A673 (cell line): ENCODE results near the gene KANSL1. TPM values are rescaled to one million over a fixed set of nuclear protein-coding genes. Genes with fewer than 3 reads are reported as not detected.

Experiments used
- BruUV-seq: library from RNA; stranded (reverse); fragments of 400-500 nt; replicated peaks from 2 replicates; lab custom pipeline; 2021; lab: Mats Ljungman, UMichigan
- CTCF ChIA-PET: fragments of 300-600 bp; sonication (Branson Sonifier 250); formaldehyde crosslinking; loops from one replicate; lab custom pipeline; 2022; ENCODE audit warnings: antibody characterized with exemption; lab: Charles Lee
- POLR2A ChIA-PET: fragments of 300-600 bp; sonication (Branson Sonifier 250); formaldehyde crosslinking; loops from one replicate; lab custom pipeline; 2022; ENCODE audit warnings: antibody characterized with exemption; ENCODE audit not compliant: low non-redundant PET; lab: Charles Lee
- DNase-seq: peaks from one replicate; pipeline ENCODE4 v3.0.0-alpha.2; 2015; ENCODE audit warnings: low spot score
- H3K27ac ChIP-seq: fragments of 200-600 bp; sonication (generic); 2 replicates; pipeline ENCODE4 v1.5.1; 2016; ENCODE audit warnings: mixed run types, low read depth, mild to moderate bottlenecking, mixed read lengths, antibody characterized with exemption, low read length; ENCODE audit not compliant: poor library complexity, severe bottlenecking
- H3K27me3 ChIP-seq: fragments of 200-600 bp; sonication (generic); replicated peaks from 2 replicates; pipeline ENCODE4 v1.6.1; 2017; ENCODE audit warnings: mixed run types, low read depth, mild to moderate bottlenecking, mixed read lengths, antibody characterized with exemption, low read length; ENCODE audit not compliant: insufficient read depth, poor library complexity
- H3K36me3 ChIP-seq: fragments of 200-600 bp; sonication (generic); 2 replicates; pipeline ENCODE4 v1.6.1; 2016; ENCODE audit warnings: mixed run types, mild to moderate bottlenecking, mixed read lengths, antibody characterized with exemption, low read length; ENCODE audit not compliant: insufficient read depth, poor library complexity, severe bottlenecking
- H3K4me1 ChIP-seq: fragments of 200-600 bp; sonication (generic); 2 replicates; pipeline ENCODE4 v1.6.1; 2017; ENCODE audit warnings: mixed run types, mild to moderate bottlenecking, mixed read lengths, antibody characterized with exemption, low read length; ENCODE audit not compliant: insufficient read depth, poor library complexity, severe bottlenecking
- H3K4me3 ChIP-seq: fragments of 200-600 bp; sonication (generic); 2 replicates; pipeline ENCODE4 v1.5.1; 2016; ENCODE audit warnings: low read depth, mixed run types, mild to moderate bottlenecking, mixed read lengths, low read length; ENCODE audit not compliant: poor library complexity, severe bottlenecking
- H3K9me3 ChIP-seq: fragments of 200-600 bp; sonication (generic); 2 replicates; pipeline ENCODE4 v1.6.1; 2016; ENCODE audit warnings: mixed run types, low read depth, mild to moderate bottlenecking, mixed read lengths, antibody characterized with exemption, low read length; ENCODE audit not compliant: poor library complexity, severe bottlenecking
- EZH2 ChIP-seq: fragments of 200-600 bp; sonication (generic); IDR thresholded peaks from 2 replicates; pipeline ENCODE4 v1.6.1; 2017; ENCODE audit warnings: borderline replicate concordance, low read depth, mild to moderate bottlenecking, mixed read lengths, antibody characterized with exemption, low read length; ENCODE audit not compliant: poor library complexity, severe bottlenecking
- intact Hi-C: fragments of 100-400 bp; cut with micrococcal nuclease; formaldehyde crosslinking; loops from one replicate; pipeline ENCODE4 v1.10.0; 2022; ENCODE audit not compliant: unreplicated experiment
- total RNA-seq: library from RNA; stranded (reverse); gene quantifications from 2 replicates; pipeline ENCODE4 v1.2.3, GENCODE V29; 2021
- TF ChIP-seq, protein P1 (sequence below): fragments of 300-800, 200-600 bp; sonication (generic); conservative IDR thresholded peaks from 2 replicates; pipeline ENCODE4 v1.5.1; 2017; ENCODE audit warnings: low read depth, mild to moderate bottlenecking, antibody characterized with exemption, low read length, moderate library complexity, mixed read lengths

Gene KANSL1
- total RNA-seq, 1 experiment from 2014 or later: 64.9 TPM

DNA sequence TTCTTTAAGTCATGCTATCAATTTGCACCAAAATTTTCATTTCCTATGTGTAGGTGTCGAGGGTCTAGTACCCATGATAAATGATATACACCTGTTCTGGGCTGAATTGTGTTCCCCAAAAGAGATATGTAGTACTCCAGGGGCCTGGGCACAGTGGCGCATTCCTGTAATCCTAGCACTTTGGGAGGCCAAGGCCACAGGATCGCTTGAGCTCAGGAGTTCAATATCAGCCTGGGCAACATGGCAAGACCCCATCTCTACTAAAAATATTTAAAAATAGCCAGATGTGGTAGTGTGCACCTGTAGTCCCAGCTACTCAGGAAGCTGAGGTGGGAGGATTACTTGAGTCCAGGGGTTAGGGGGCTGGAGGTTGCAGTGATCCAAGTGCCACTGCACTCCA is 23.5 kb upstream of the KANSL1 start:
- Histone ChIP-seq H3K36me3 (peaks cover 3% of the 10 kb centered on the region), H3K27me3 (no peaks in the 10 kb centered on the region), H3K9me3 (no peaks in the 10 kb centered on the region), H3K4me3 (no peak overlapping the region), H3K4me1 (no peaks in the 10 kb centered on the region), H3K27ac (no peak overlapping the region)
- POLR2A ChIA-PET: interaction anchor here (0.7 kb wide), 1 partner anchor 564 kb away, joined by 7 read pairs; no protein-coding TSS in a partner anchor
- no peak for DNase-seq
- intact Hi-C loops: no loop called here
- CTCF ChIA-PET: interaction anchor here (0.7 kb wide), 1 partner anchor 216 kb away, joined by 5 read pairs; no protein-coding TSS in a partner anchor
- TF ChIP-seq EZH2: no peak
- TF ChIP-seq, protein P1, sequence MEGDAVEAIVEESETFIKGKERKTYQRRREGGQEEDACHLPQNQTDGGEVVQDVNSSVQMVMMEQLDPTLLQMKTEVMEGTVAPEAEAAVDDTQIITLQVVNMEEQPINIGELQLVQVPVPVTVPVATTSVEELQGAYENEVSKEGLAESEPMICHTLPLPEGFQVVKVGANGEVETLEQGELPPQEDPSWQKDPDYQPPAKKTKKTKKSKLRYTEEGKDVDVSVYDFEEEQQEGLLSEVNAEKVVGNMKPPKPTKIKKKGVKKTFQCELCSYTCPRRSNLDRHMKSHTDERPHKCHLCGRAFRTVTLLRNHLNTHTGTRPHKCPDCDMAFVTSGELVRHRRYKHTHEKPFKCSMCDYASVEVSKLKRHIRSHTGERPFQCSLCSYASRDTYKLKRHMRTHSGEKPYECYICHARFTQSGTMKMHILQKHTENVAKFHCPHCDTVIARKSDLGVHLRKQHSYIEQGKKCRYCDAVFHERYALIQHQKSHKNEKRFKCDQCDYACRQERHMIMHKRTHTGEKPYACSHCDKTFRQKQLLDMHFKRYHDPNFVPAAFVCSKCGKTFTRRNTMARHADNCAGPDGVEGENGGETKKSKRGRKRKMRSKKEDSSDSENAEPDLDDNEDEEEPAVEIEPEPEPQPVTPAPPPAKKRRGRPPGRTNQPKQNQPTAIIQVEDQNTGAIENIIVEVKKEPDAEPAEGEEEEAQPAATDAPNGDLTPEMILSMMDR: no peak
- BruUV-seq: no TSS peak

DNA sequence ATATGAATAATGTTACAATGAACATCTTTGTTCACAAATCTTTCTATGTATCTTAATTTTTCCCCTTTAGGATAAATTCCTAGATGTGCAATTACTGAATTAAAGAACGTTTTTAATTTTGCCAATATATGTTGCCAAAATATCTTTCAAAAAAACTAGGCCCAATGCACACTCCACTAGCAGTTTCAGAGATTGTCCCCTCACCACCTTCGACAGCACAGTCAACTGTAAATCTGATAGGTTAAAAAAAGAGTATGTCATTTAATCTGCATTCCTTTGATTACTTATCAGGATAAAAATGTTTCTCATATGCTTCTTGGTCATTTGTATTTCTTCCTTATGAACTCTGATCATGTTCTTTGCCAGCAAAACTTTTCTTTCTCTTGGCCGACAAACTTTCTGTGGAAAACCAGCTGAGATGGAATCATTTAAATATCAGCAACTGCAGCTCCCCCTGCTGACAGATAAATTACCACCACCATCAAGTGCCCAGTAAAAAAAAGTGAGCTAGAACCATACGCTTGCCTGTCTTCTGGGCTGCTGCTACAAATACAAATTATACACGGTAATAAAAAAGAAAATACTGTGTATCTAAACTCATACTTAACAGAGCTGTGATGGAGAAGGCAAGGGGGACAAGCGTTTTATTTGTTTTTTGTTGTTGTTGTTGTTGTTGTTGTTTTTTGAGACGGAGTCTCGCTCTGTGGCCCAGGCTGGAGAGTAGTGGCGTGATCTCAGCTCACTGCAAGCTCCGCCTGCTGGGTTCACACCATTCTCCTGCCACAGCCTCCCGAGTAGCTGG is 19.6 kb upstream of the KANSL1 start:
- DNase-seq: peak; percentile 81
- CTCF ChIA-PET: interaction anchor here (0.6 to 1.3 kb wide), 6 partner anchors 11 to 169 kb away, joined by 3 to 18 read pairs (median 4); partner anchors contain the start of gene KANSL1
- no peak for TF ChIP-seq EZH2
- TF ChIP-seq, protein P1: peak; percentile 86
- intact Hi-C loops: loop anchor here (2.0 to 5.0 kb wide), 3 partner anchors 18 to 211 kb away; no protein-coding TSS in a partner anchor
- Histone ChIP-seq H3K36me3 (peaks cover 3% of the 10 kb centered on the region), H3K27me3 (no peaks in the 10 kb centered on the region), H3K9me3 (no peaks in the 10 kb centered on the region), H3K4me3 (no peak overlapping the region), H3K27ac (no peak overlapping the region), H3K4me1 (no peaks in the 10 kb centered on the region)
- POLR2A ChIA-PET: interaction anchor here (0.6 to 0.7 kb wide), 2 partner anchors 26 to 178 kb away, joined by 3 read pairs; no protein-coding TSS in a partner anchor
- BruUV-seq: no TSS peak

DNA sequence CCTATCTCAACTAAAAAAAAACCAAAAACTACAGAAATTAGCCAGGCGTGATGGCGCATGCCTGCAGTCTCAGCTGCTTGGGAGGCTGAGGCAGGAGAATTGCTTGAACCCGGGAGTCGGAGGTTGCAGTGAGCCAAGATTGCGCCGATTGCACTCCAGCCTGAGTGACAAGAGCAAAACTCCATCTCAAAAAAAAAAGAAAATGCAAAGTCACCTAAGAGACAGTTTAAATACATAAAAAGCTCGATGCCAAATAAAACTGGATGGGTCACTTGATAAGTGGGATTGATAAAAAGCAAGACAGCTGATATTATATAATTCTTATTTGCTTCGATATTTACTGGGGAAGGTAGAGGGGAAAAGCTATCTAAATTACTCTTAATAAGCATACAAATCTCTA is 15.8 kb upstream of the KANSL1 start:
- Histone ChIP-seq H3K9me3 (no peaks in the 10 kb centered on the region), H3K36me3 (peaks cover 3% of the 10 kb centered on the region), H3K27me3 (no peaks in the 10 kb centered on the region), H3K4me1 (no peaks in the 10 kb centered on the region), H3K27ac (no peak overlapping the region), H3K4me3 (no peak overlapping the region)
- CTCF ChIA-PET: interaction anchor here (0.6 kb wide), 1 partner anchor 588 kb away, joined by 3 read pairs; no protein-coding TSS in a partner anchor
- DNase-seq: no peak
- TF ChIP-seq, protein P1: no peak
- no peak for TF ChIP-seq EZH2
- no TSS peak for BruUV-seq
- intact Hi-C loops: no loop called here
- POLR2A ChIA-PET: no interaction called here
